Measurements from ENCODE around the gene TMEM232. TPM values are rescaled to one million over a fixed set of nuclear protein-coding genes. Genes with fewer than 3 reads are reported as not detected.

TMEM232 gene
- total RNA-seq, 8 experiments from 2014 or later = 3.4 to 44.3 (median 5.6) TPM

GRCh38 chr5:110525762-110526161 is 200.7 kb downstream of the TMEM232 start:
- Histone ChIP-seq H3K4me1 (replicated peaks in 1 of 2) (no peaks in the 10 kb centered on the region), H3K4me3 (no peak overlapping the region), H3K27ac (no peak overlapping the region)
- in situ Hi-C loops (cut with MboI; ENCODE audit: low pct_unique_long_range_greater_than_20kb in 2 of 9, low sequenced_read_pairs in 9 of 9, unreplicated experiment in 9 of 9) = no loop called here
- 80 to 100% (median 95%) methylated on average over 1 of the region's 1 CpG for WGBS, 10 experiments
- ATAC-seq (replicated peaks in 6 of 8) = no peak

- no peak overlapping the region for H3K27ac ChIP-seq
- in situ Hi-C loops (cut with MboI; ENCODE audit: low pct_unique_long_range_greater_than_20kb in 2 of 9, low sequenced_read_pairs in 9 of 9, unreplicated experiment in 9 of 9) = no loop called here
- no peak overlapping the region for H3K4me3 ChIP-seq
- ATAC-seq (replicated peaks in 6 of 8) = no peak
- no peaks in the 10 kb centered on the region for H3K4me1 ChIP-seq (replicated peaks in 1 of 2)
These were observed 209.1 kb downstream of the TMEM232 start for GRCh38 chr5:110517396-110517795.

GRCh38 chr5:110514030-110514429 is 212.4 kb downstream of the TMEM232 start:
- WGBS, 10 experiments = 14 to 95% (median 79%) methylated on average over 1 to 2 of the region's 2 CpGs; no CpG with 5 or more reads in 1 of the 10 experiments
- Histone ChIP-seq H3K4me1 (replicated peaks in 1 of 2) (no peaks in the 10 kb centered on the region), H3K27ac (no peak overlapping the region), H3K4me3 (no peak overlapping the region)
- no peak for ATAC-seq (replicated peaks in 6 of 8)
- in situ Hi-C loops (cut with MboI; ENCODE audit: low pct_unique_long_range_greater_than_20kb in 2 of 9, low sequenced_read_pairs in 9 of 9, unreplicated experiment in 9 of 9) = no loop called here

- H3K27ac ChIP-seq = no peak overlapping the region
- no peaks in the 10 kb centered on the region for H3K4me1 ChIP-seq (replicated peaks in 1 of 2)
- in situ Hi-C loops (cut with MboI; ENCODE audit: low pct_unique_long_range_greater_than_20kb in 2 of 9, low sequenced_read_pairs in 9 of 9, unreplicated experiment in 9 of 9) = no loop called here
- no peak for ATAC-seq (replicated peaks in 6 of 8)
- H3K4me3 ChIP-seq = no peak overlapping the region
- 20 to 100% (median 81%) methylated on average over 1 to 4 of the region's 4 CpGs for WGBS, 10 experiments
These were observed 214.2 kb downstream of the TMEM232 start for GRCh38 chr5:110512266-110512665.

GRCh38 chr5:110510146-110510545 is 216.3 kb downstream of the TMEM232 start:
- no peak overlapping the region for H3K27ac ChIP-seq

GRCh38 chr5:110507972-110508371 is 218.5 kb downstream of the TMEM232 start:
- Histone ChIP-seq H3K27ac (no peak overlapping the region), H3K4me3 (no peak overlapping the region), H3K4me1 (replicated peaks in 1 of 2) (no peaks in the 10 kb centered on the region)
- 19 to 100% (median 83%) methylated on average over 1 to 2 of the region's 2 CpGs; no CpG with 5 or more reads in 1 of the 10 experiments for WGBS, 10 experiments
- in situ Hi-C loops (cut with MboI; ENCODE audit: low pct_unique_long_range_greater_than_20kb in 2 of 9, low sequenced_read_pairs in 9 of 9, unreplicated experiment in 9 of 9) = no loop called here
- no peak for ATAC-seq (replicated peaks in 6 of 8)

More at GRCh38 chr5:110510146-110510545, 216.3 kb downstream of the TMEM232 start:
- ATAC-seq (replicated peaks in 6 of 8) = no peak
- Histone ChIP-seq H3K4me3 (no peak overlapping the region), H3K4me1 (replicated peaks in 1 of 2) (no peaks in the 10 kb centered on the region)
- in situ Hi-C loops (cut with MboI; ENCODE audit: low pct_unique_long_range_greater_than_20kb in 2 of 9, low sequenced_read_pairs in 9 of 9, unreplicated experiment in 9 of 9) = no loop called here

- ATAC-seq (replicated peaks in 6 of 8) = no peak
- H3K27ac ChIP-seq = no peak overlapping the region
- no peaks in the 10 kb centered on the region for H3K4me1 ChIP-seq (replicated peaks in 1 of 2)
- H3K4me3 ChIP-seq = no peak overlapping the region
- in situ Hi-C loops (cut with MboI; ENCODE audit: low pct_unique_long_range_greater_than_20kb in 2 of 9, low sequenced_read_pairs in 9 of 9, unreplicated experiment in 9 of 9) = no loop called here
These were observed 220.1 kb downstream of the TMEM232 start for GRCh38 chr5:110506378-110506777.

- Histone ChIP-seq H3K4me1 (replicated peaks in 1 of 2) (no peaks in the 10 kb centered on the region), H3K4me3 (no peak overlapping the region), H3K27ac (no peak overlapping the region)
- ATAC-seq (replicated peaks in 6 of 8) = no peak
- in situ Hi-C loops (cut with MboI; ENCODE audit: low pct_unique_long_range_greater_than_20kb in 2 of 9, low sequenced_read_pairs in 9 of 9, unreplicated experiment in 9 of 9) = no loop called here
- WGBS, 10 experiments = 12 to 96% (median 77%) methylated on average over 2 to 4 of the region's 4 CpGs
These were observed 230.2 kb downstream of the TMEM232 start for GRCh38 chr5:110496276-110496675.

- ATAC-seq (replicated peaks in 6 of 8) = no peak
- in situ Hi-C loops (cut with MboI; ENCODE audit: low pct_unique_long_range_greater_than_20kb in 2 of 9, low sequenced_read_pairs in 9 of 9, unreplicated experiment in 9 of 9) = no loop called here
- Histone ChIP-seq H3K27ac (no peak overlapping the region), H3K4me1 (replicated peaks in 1 of 2) (no peaks in the 10 kb centered on the region), H3K4me3 (no peak overlapping the region)
These were observed 234.0 kb downstream of the TMEM232 start for GRCh38 chr5:110492446-110492845.

GRCh38 chr5:110478895-110479294 is 247.6 kb downstream of the TMEM232 start:
- Histone ChIP-seq H3K4me3 (no peak overlapping the region), H3K4me1 (replicated peaks in 1 of 2) (no peaks in the 10 kb centered on the region), H3K27ac (no peak overlapping the region)
- in situ Hi-C loops (cut with MboI; ENCODE audit: low pct_unique_long_range_greater_than_20kb in 2 of 9, low sequenced_read_pairs in 9 of 9, unreplicated experiment in 9 of 9) = no loop called here
- 0 to 100% (median 60%) methylated on average over 1 to 2 of the region's 2 CpGs; no CpG with 5 or more reads in 2 of the 10 experiments for WGBS, 10 experiments
- ATAC-seq (replicated peaks in 6 of 8) = peak in 3 of 8 experiments; percentile 23 to 100 (median 100)

GRCh38 chr5:110477911-110478310 is 248.6 kb downstream of the TMEM232 start:
- H3K4me1 ChIP-seq (replicated peaks in 1 of 2) = no peaks in the 10 kb centered on the region
- peak in 3 of 8 experiments; percentile 37 to 75 (median 44) for ATAC-seq (replicated peaks in 6 of 8)
- H3K4me3 ChIP-seq = no peak overlapping the region
- WGBS, 10 experiments = 5 to 96% (median 80%) methylated on average over 1 to 3 of the region's 3 CpGs
- H3K27ac ChIP-seq = no peak overlapping the region
- in situ Hi-C loops (cut with MboI; ENCODE audit: low pct_unique_long_range_greater_than_20kb in 2 of 9, low sequenced_read_pairs in 9 of 9, unreplicated experiment in 9 of 9) = no loop called here

- Histone ChIP-seq H3K4me1 (replicated peaks in 1 of 2) (no peaks in the 10 kb centered on the region), H3K27ac (no peak overlapping the region), H3K4me3 (no peak overlapping the region)
- in situ Hi-C loops (cut with MboI; ENCODE audit: low pct_unique_long_range_greater_than_20kb in 2 of 9, low sequenced_read_pairs in 9 of 9, unreplicated experiment in 9 of 9) = no loop called here
- no peak for ATAC-seq (replicated peaks in 6 of 8)
These were observed 250.3 kb downstream of the TMEM232 start for GRCh38 chr5:110476164-110476563.

- H3K4me1 ChIP-seq (replicated peaks in 1 of 2) = no peaks in the 10 kb centered on the region
- H3K27ac ChIP-seq = no peak overlapping the region
- WGBS, 10 experiments = 67 to 100% (median 100%) methylated on average over 1 of the region's 1 CpG; no CpG with 5 or more reads in 4 of the 10 experiments
- in situ Hi-C loops (cut with MboI; ENCODE audit: low pct_unique_long_range_greater_than_20kb in 2 of 9, low sequenced_read_pairs in 9 of 9, unreplicated experiment in 9 of 9) = no loop called here
- no peak overlapping the region for H3K4me3 ChIP-seq
- no peak for ATAC-seq (replicated peaks in 6 of 8)
These were observed 250.9 kb downstream of the TMEM232 start for GRCh38 chr5:110475529-110475928.

GRCh38 chr5:110469486-110469885 is 257.0 kb downstream of the TMEM232 start:
- ATAC-seq (replicated peaks in 6 of 8) = no peak
- no peaks in the 10 kb centered on the region for H3K4me1 ChIP-seq (replicated peaks in 1 of 2)
- 60 to 90% (median 88%) methylated on average over 2 to 3 of the region's 4 CpGs; no CpG with 5 or more reads in 7 of the 10 experiments for WGBS, 10 experiments
- H3K27ac ChIP-seq = no peak overlapping the region
- H3K4me3 ChIP-seq = no peak overlapping the region
- in situ Hi-C loops (cut with MboI; ENCODE audit: low pct_unique_long_range_greater_than_20kb in 2 of 9, low sequenced_read_pairs in 9 of 9, unreplicated experiment in 9 of 9) = no loop called here

- no peak overlapping the region for H3K4me3 ChIP-seq
- in situ Hi-C loops (cut with MboI; ENCODE audit: low pct_unique_long_range_greater_than_20kb in 2 of 9, low sequenced_read_pairs in 9 of 9, unreplicated experiment in 9 of 9) = no loop called here
- peak in 2 of 8 experiments; percentile 75 to 78 for ATAC-seq (replicated peaks in 6 of 8)
These were observed 263.4 kb downstream of the TMEM232 start for GRCh38 chr5:110463106-110463505.

More at GRCh38 chr5:110463106-110463505, 263.4 kb downstream of the TMEM232 start:
- H3K27ac ChIP-seq = no peak overlapping the region
- WGBS, 10 experiments = 0 to 100% (median 70%) methylated on average over 1 to 2 of the region's 2 CpGs; no CpG with 5 or more reads in 2 of the 10 experiments
- no peaks in the 10 kb centered on the region for H3K4me1 ChIP-seq (replicated peaks in 1 of 2)
